Calu3 (cell line): ENCODE measurements around the gene LHX4. TPM values are rescaled to one million over a fixed set of nuclear protein-coding genes. Genes with fewer than 3 reads are reported as not detected.
"Not testable (repeated sequence)": the region's sequence is repeated elsewhere in the genome, so short reads cannot be mapped to it uniquely, and the experiment has no call there.

Experiments used
- BruUV-seq: library from RNA; stranded (reverse); fragments of 400-500 nt; replicated peaks from 2 replicates; lab custom pipeline; 2021; lab: Mats Ljungman, UMichigan
- CTCF ChIA-PET: fragments of 300-600 bp; sonication (Branson Sonifier 250); formaldehyde crosslinking; loops from one replicate; lab custom pipeline; 2022; ENCODE audit warnings: antibody characterized with exemption; lab: Charles Lee
- DNase-seq: peaks from one replicate; pipeline ENCODE4 v3.0.0; 2022
- H3K27ac Mint-ChIP-seq: one replicate; pipeline ENCODE4 v1.8.0; 2022; ENCODE audit warnings: mixed read lengths; ENCODE audit not compliant: unreplicated experiment
- H3K27me3 Mint-ChIP-seq: one replicate; pipeline ENCODE4 v1.8.0; 2022; ENCODE audit warnings: mixed read lengths; ENCODE audit not compliant: unreplicated experiment
- H3K36me3 Mint-ChIP-seq: one replicate; pipeline ENCODE4 v1.8.0; 2022; ENCODE audit warnings: mild to moderate bottlenecking, moderate library complexity, mixed read lengths; ENCODE audit not compliant: insufficient read depth, unreplicated experiment
- H3K4me1 Mint-ChIP-seq: one replicate; pipeline ENCODE4 v1.8.0; 2022; ENCODE audit warnings: mild to moderate bottlenecking, low read depth, mixed read lengths; ENCODE audit not compliant: unreplicated experiment
- H3K4me3 Mint-ChIP-seq: one replicate; pipeline ENCODE4 v1.8.0; 2022; ENCODE audit warnings: mild to moderate bottlenecking, low read depth, moderate library complexity, mixed read lengths; ENCODE audit not compliant: unreplicated experiment
- H3K9me3 Mint-ChIP-seq: one replicate; pipeline ENCODE4 v1.8.0; 2022; ENCODE audit warnings: low read depth, mixed read lengths; ENCODE audit not compliant: unreplicated experiment
- intact Hi-C: fragments of 100-400 bp; cut with micrococcal nuclease; formaldehyde crosslinking; loops from one replicate; pipeline ENCODE4 v1.10.0; 2022; ENCODE audit not compliant: unreplicated experiment
- total RNA-seq: library from RNA; stranded (reverse); gene quantifications from 2 replicates; pipeline ENCODE4 v1.2.3, GENCODE V29; 2022
- TF ChIP-seq, protein P1 (sequence below): fragments of 200-600 bp; IDR thresholded peaks from one replicate; pipeline ENCODE4 v1.8.0; 2022; ENCODE audit warnings: antibody characterized with exemption; ENCODE audit not compliant: unreplicated experiment

LHX4 gene
- total RNA-seq, 1 experiment from 2014 or later, result 0.19 TPM

DNA sequence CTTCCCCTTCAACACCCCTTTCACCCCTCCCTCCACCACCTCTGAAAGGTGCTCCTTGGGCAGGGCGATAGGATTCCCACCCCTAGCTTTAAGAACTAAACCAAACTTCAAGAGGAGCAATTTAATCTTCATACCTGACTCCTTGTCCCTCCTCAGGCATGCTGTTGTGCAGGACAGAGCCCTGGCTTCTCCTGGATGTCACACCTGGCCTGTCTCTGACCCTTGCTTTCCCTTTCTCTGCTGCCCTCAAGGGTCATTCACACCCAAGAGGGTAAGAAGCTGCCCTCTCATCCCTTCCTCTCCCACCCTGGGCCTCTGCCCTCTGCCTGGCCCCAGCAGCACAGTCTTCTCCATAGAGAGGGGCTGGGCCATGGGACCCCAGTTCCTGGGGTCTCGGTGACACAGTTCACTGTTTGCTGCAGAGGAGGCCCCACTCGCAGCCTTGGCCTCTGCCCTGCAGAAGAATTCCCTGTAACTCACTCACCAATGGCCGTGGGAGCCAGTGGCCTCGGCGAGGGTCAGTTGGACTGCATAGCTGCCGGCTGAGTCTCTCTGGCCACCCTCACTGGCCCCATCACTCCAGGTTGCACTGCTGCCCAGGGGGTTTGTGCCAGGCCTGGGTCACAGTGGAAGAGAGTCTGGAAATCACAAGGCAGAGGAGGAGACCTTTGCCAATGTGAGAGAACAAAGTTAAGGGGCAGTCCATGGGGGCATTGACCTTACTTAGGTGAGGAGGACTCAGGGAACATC is 28.4 kb upstream of the LHX4 start:
- Mint-ChIP-seq H3K27ac (no peak overlapping the region), H3K4me3 (no peak overlapping the region), H3K9me3 (no peaks in the 10 kb centered on the region), H3K36me3 (peaks cover 13% of the 10 kb centered on the region), H3K4me1 (no peaks in the 10 kb centered on the region), H3K27me3 (no peaks in the 10 kb centered on the region)
- CTCF ChIA-PET, result no interaction called here
- BruUV-seq, result no TSS peak
- intact Hi-C loops, result no loop called here
- TF ChIP-seq, protein P1, sequence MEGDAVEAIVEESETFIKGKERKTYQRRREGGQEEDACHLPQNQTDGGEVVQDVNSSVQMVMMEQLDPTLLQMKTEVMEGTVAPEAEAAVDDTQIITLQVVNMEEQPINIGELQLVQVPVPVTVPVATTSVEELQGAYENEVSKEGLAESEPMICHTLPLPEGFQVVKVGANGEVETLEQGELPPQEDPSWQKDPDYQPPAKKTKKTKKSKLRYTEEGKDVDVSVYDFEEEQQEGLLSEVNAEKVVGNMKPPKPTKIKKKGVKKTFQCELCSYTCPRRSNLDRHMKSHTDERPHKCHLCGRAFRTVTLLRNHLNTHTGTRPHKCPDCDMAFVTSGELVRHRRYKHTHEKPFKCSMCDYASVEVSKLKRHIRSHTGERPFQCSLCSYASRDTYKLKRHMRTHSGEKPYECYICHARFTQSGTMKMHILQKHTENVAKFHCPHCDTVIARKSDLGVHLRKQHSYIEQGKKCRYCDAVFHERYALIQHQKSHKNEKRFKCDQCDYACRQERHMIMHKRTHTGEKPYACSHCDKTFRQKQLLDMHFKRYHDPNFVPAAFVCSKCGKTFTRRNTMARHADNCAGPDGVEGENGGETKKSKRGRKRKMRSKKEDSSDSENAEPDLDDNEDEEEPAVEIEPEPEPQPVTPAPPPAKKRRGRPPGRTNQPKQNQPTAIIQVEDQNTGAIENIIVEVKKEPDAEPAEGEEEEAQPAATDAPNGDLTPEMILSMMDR, result no peak
- no peak for DNase-seq

DNA sequence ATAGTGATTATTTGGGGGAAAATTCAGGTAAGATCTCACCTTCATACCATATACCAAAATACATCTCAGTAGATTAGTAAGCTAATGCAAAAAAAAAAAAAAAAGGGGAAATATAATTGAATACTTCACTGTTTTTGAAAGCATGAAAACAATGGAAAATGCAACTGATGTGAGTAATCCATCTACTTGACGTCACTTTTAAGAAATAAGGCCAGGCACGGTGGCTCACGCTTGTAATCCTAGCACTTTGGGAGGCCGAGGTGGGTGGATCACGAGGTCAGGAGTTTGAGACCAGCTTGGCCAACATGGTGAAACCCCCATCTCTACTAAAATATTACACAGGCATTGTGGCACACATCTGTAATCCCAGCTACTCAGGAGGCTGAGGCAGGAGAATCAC is 27.5 kb upstream of the LHX4 start:
- H3K9me3 Mint-ChIP-seq, H3K27ac Mint-ChIP-seq, H3K4me3 Mint-ChIP-seq, DNase-seq, BruUV-seq, H3K27me3 Mint-ChIP-seq, H3K4me1 Mint-ChIP-seq, intact Hi-C loops: not testable (repeated sequence)
- CTCF ChIA-PET, result interaction anchor here (0.9 kb wide), 1 partner anchor 11 kb away, joined by 3 read pairs; no protein-coding TSS in a partner anchor
- H3K36me3 Mint-ChIP-seq, result peaks cover 13% of the 10 kb centered on the region

DNA sequence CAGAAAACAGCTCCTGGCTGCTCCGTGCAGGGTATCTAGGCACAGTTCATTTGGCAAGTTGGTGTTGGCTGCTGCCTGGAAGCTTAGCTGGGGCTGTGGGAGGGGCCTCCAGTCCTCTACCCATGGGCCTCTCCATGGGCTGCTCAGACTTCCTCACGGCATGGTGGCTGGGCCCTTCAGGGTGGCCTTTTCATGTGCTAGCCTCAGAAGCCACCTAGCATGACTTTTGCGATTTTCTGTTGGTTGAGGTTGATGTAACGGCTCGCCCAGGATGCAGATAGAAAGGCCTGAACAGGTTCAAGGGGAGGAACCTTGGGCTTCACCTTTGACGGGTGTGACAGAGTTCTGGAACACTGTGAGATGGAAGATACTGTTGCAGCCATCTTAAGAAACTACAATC is 25.8 kb upstream of the LHX4 start:
- H3K27ac Mint-ChIP-seq, result no peak overlapping the region
- DNase-seq, result no peak
- no peaks in the 10 kb centered on the region for H3K9me3 Mint-ChIP-seq
- intact Hi-C loops, result no loop called here
- H3K27me3 Mint-ChIP-seq, result no peaks in the 10 kb centered on the region
- no peak overlapping the region for H3K4me3 Mint-ChIP-seq
- no peaks in the 10 kb centered on the region for H3K4me1 Mint-ChIP-seq
- H3K36me3 Mint-ChIP-seq, result peaks cover 9% of the 10 kb centered on the region
- CTCF ChIA-PET, result no interaction called here
- TF ChIP-seq, protein P1, result no peak
- BruUV-seq, result no TSS peak

DNA sequence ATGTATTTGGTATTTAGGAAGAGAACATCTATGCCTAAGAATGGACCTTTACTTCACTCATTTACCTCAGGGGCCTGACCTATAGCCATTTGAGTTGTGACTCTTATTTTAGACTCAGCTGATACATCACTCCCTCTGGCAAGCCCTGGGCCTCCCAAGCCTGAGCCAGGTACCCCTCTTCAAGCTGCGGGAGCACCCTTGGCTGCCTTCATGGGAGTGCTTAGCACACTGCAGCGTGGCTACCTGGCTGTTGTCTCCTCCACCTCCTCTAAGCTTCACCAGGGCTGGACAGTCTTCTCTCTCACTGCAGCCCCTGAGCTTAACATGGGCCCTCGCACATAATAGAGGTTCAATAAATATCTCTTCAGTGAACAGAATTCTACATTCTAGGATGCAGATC is 23.5 kb upstream of the LHX4 start:
- Mint-ChIP-seq H3K4me3 (no peak overlapping the region), H3K36me3 (no peaks in the 10 kb centered on the region), H3K27me3 (peaks cover 11% of the 10 kb centered on the region), H3K27ac (no peak overlapping the region), H3K9me3 (no peaks in the 10 kb centered on the region), H3K4me1 (no peaks in the 10 kb centered on the region)
- DNase-seq, result no peak
- CTCF ChIA-PET, result interaction anchor here (0.6 kb wide), 1 partner anchor 1898 kb away, joined by 3 read pairs; no protein-coding TSS in a partner anchor
- TF ChIP-seq, protein P1, result no peak
- intact Hi-C loops, result no loop called here
- BruUV-seq, result no TSS peak

DNA sequence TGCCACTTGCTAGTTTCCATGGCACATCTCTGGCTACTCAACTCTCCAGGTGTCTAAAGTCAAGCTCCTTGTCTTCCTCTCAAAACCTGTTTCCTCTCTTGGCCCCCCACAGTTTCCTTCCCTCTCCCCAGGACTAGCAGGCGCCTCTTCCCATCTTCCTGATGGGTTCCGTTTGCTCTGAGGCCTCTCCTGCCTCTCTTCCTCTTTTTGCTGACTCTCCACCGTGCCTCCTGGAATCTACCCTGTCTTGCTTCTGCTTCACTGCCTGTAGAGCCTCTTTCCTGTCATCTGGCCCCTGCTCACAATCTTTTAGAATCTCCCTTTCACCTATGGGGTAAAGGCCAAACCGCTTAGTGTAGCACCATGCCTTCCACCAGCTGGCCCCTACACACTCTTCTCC is 21.8 kb upstream of the LHX4 start:
- CTCF ChIA-PET, result no interaction called here
- no peaks in the 10 kb centered on the region for H3K4me1 Mint-ChIP-seq
- no peak overlapping the region for H3K4me3 Mint-ChIP-seq
- TF ChIP-seq, protein P1, result no peak
- no peak overlapping the region for H3K27ac Mint-ChIP-seq
- no peak for DNase-seq
- H3K36me3 Mint-ChIP-seq, result no peaks in the 10 kb centered on the region
- no peaks in the 10 kb centered on the region for H3K9me3 Mint-ChIP-seq
- peaks cover 13% of the 10 kb centered on the region for H3K27me3 Mint-ChIP-seq
- BruUV-seq, result no TSS peak
- intact Hi-C loops, result no loop called here
